Spleen (tissue), 11 donors: Measurements from ENCODE around the gene ZNF609. TPM values are rescaled to one million over a fixed set of nuclear protein-coding genes. Genes with fewer than 3 reads are reported as not detected.

ENCODE experiments used
- DNase-seq: peaks from one replicate; pipeline ENCODE4 v3.0.0-alpha.2; 2020
- H3K27ac ChIP-seq, 8 donors: fragments of 200-600 bp; sonication (generic) in 7 of 8; 1 replicate in 4 of 8; 2 replicates in 4 of 8; pipeline versions ENCODE4 v1.5.0 to v1.8.0; 2016 to 2021; ENCODE audit warnings: inconsistent platforms in 4 of 8, mild to moderate bottlenecking in 4 of 8, moderate library complexity in 1 of 8
- H3K27me3 ChIP-seq, 7 donors: fragments of 200-600 bp; sonication (generic) in 6 of 7; replicated peaks in 1 of 7; 1 replicate in 4 of 7; 2 replicates in 3 of 7; pipeline versions ENCODE4 v1.5.0 to v1.8.0; 2016 to 2021; ENCODE audit warnings: inconsistent platforms in 3 of 7, mild to moderate bottlenecking in 1 of 7
- H3K36me3 ChIP-seq, 6 donors: fragments of 200-600 bp; sonication (generic) in 5 of 6; 1 replicate in 4 of 6; 2 replicates in 2 of 6; pipeline versions ENCODE4 v1.5.0 to v1.8.0; 2016 to 2021; ENCODE audit warnings: inconsistent platforms in 2 of 6
- H3K4me1 ChIP-seq, 6 donors: fragments of 200-600 bp; sonication (generic) in 5 of 6; 1 replicate in 3 of 6; 2 replicates in 3 of 6; pipeline versions ENCODE4 v1.5.0 to v1.8.0; 2016 to 2021; ENCODE audit warnings: inconsistent platforms in 3 of 6
- H3K4me3 ChIP-seq, 8 donors: fragments of 200-600 bp; sonication (generic) in 7 of 8; 1 replicate in 4 of 8; 2 replicates in 4 of 8; pipeline versions ENCODE4 v1.5.0 to v1.8.0; 2016 to 2021; ENCODE audit warnings: inconsistent platforms in 4 of 8, mild to moderate bottlenecking in 4 of 8, moderate library complexity in 2 of 8
- H3K9me3 ChIP-seq, 8 donors: fragments of 200-600 bp; sonication (generic) in 7 of 8; 1 replicate in 4 of 8; 2 replicates in 4 of 8; pipeline versions ENCODE4 v1.5.0 to v1.8.0; 2016 to 2021; ENCODE audit warnings: inconsistent platforms in 4 of 8
- POLR2A ChIP-seq, 3 donors: fragments of 450-650 bp; IDR thresholded peaks; one replicate each; pipeline ENCODE4 v1.5.1; 2017; ENCODE audit warnings: antibody characterized with exemption in 3 of 3, mild to moderate bottlenecking in 1 of 3
- POLR2AphosphoS5 ChIP-seq, 3 donors: sonication (generic); formaldehyde crosslinking; IDR thresholded peaks; one replicate each; pipeline ENCODE4 v1.5.1; 2017; ENCODE audit warnings: antibody characterized with exemption in 3 of 3
- WGBS, 5 donors: extraction: QIAGEN DNeasy Blood & Tissue Kit in 3 of 5; methylation state at CpG; one replicate each; pipeline versions ENCODE4 v1.1.5 to v1.1.7; 2013 to 2018; 5-methylcytosine and 5-hydroxymethylcytosine counted together
- intact Hi-C: fragments of 100-400 bp; cut with DNase I; formaldehyde crosslinking; loops from one replicate; pipeline ENCODE4 v1.15.0; 2023; ENCODE audit warnings: low total_unique reads
- polyA plus RNA-seq, 3 donors: library from polyadenylated mRNA; stranded (reverse); fragments of 200-250 nt; gene quantifications; one replicate each; pipeline ENCODE4 v1.2.1, GENCODE V29; 2013
- total RNA-seq, 7 donors: library from RNA; depleted of rRNA in 3 of 7; stranded (reverse); fragments of >200 nt in 3 of 7; fragmentation: NEBNext Ultra II Directional in 4 of 7; extraction: Animal tissue kit (Norgen Biotek cat#: 25700) in 4 of 7; gene quantifications; one replicate each; pipeline versions ENCODE4 v1.1.0 to v1.2.1, GENCODE V29; 2016 to 2021
- TF ChIP-seq, protein P1 (sequence below), 11 experiments: fragments of 200-600 bp in 7 of 11; fragments of 450-650 bp in 4 of 11; sonication (generic) in 4 of 11; IDR thresholded peaks in 8 of 11; conservative IDR thresholded peaks in 3 of 11; 1 replicate in 7 of 11; 2 replicates in 4 of 11; pipeline versions ENCODE4 v1.4.0 to v1.8.0; 2016 to 2021; ENCODE audit warnings: antibody characterized with exemption in 11 of 11, inconsistent platforms in 4 of 11, mild to moderate bottlenecking in 1 of 11
- donor health status: healthy with polysubstance abuse.
- donor health status: DM: no; HTN: no; CAD: no; lungs with moderate emphysema.
- donor health status: DM: no; HTN: no; CAD: no.
- donor health status: Bipolar disorder and iron deficiency.
- donor health status: healthy.
- donor health status: DM: no; HTN: no; CAD: no.
- donor health status: DM: yes; HTN: yes; CAD: no.

The ZNF609 gene
- total and polyA plus RNA-seq, 10 donors: 2.4 to 55.7 (median 38.8) TPM

DNA sequence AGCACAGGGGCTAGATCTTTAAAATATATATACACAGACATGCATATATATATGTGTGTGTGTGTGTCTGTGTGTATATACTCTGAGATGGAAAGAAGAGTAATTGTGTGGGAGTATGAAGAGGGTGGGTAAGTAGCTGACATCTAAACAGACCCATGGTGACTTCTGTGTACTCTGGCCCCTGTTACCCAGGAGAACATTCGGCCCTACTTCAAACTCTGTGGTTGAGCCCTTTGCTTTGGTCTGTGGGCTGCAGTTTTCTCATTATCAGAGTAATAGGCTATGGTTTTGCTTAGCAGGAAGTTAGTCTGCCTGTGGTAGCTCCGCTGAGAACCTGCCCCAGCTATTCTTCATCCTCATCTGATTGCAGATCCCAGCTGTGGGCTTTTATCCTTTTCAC is 173.6 kb downstream of the ZNF609 start:
- Histone ChIP-seq H3K4me3 (no peak overlapping the region), H3K27ac (peak overlapping the region in 4 of 8 donors; percentile 57 to 67 (median 64)), H3K36me3 (peaks cover 0 to 31% (median 0%) of the 10 kb centered on the region in 6 donors), H3K27me3 (no peaks in the 10 kb centered on the region), H3K4me1 (peaks cover 28 to 88% (median 52%) of the 10 kb centered on the region in 6 donors), H3K9me3 (peaks cover 0 to 10% (median 6%) of the 10 kb centered on the region in 8 donors)
- 3 to 19% (median 14%) methylated on average over 2 of the region's 2 CpGs for WGBS, 5 donors
- TF ChIP-seq POLR2A (IDR thresholded peaks at IDR 0.05): no peak
- no peak for TF ChIP-seq POLR2AphosphoS5 (IDR thresholded peaks at IDR 0.05)
- TF ChIP-seq, protein P1, sequence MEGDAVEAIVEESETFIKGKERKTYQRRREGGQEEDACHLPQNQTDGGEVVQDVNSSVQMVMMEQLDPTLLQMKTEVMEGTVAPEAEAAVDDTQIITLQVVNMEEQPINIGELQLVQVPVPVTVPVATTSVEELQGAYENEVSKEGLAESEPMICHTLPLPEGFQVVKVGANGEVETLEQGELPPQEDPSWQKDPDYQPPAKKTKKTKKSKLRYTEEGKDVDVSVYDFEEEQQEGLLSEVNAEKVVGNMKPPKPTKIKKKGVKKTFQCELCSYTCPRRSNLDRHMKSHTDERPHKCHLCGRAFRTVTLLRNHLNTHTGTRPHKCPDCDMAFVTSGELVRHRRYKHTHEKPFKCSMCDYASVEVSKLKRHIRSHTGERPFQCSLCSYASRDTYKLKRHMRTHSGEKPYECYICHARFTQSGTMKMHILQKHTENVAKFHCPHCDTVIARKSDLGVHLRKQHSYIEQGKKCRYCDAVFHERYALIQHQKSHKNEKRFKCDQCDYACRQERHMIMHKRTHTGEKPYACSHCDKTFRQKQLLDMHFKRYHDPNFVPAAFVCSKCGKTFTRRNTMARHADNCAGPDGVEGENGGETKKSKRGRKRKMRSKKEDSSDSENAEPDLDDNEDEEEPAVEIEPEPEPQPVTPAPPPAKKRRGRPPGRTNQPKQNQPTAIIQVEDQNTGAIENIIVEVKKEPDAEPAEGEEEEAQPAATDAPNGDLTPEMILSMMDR (IDR thresholded peaks at IDR 0.05 in 8 of 11, conservative IDR thresholded peaks at IDR 0.05 in 3 of 11): no peak
- intact Hi-C loops: no loop called here
- DNase-seq: no peak

DNA sequence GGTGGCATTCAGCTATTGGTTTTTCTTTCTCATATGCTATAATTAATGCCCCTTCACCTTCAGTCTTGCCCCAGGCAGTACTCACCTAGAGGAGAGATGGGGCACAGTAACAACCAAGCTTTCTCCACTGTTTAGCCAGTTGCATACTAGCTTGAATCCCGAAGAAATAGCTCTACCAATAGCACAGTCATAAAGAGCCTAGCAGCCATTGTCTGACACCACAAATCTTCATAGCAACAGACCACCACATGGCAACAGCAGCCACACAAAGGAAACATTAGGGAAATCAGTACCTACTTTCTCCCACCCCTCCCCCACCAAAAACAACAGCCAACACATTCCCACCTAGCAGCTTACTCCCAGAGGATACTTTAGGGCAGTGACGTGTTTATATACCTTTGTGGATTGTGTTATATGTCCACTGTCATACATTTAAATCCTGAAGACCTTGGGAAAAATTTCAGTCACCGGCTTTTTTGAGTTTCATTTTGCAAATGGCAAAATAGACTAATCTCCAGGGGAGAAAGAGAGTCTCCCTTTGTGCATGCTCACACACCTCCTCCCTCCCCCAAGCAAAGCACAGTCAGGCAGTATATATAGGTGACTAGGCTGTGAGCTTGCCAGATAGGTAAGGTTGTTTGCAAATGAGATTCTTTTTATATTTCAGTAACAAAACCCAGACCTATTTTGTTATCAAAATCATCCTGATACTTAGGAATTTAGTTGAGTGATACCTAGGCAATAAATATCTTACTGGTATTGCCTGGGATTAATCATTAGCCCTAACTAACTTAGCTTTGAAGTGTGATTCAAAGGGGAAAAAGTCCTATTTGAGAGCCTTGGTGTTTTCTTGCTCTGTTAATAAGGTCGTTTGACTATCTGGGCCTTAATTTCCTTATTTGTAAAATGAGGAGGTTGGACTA is 174.5 kb downstream of the ZNF609 start:
- intact Hi-C loops: no loop called here
- WGBS, 5 donors: 51 to 62% (median 55%) methylated on average over 4 of the region's 4 CpGs

DNA sequence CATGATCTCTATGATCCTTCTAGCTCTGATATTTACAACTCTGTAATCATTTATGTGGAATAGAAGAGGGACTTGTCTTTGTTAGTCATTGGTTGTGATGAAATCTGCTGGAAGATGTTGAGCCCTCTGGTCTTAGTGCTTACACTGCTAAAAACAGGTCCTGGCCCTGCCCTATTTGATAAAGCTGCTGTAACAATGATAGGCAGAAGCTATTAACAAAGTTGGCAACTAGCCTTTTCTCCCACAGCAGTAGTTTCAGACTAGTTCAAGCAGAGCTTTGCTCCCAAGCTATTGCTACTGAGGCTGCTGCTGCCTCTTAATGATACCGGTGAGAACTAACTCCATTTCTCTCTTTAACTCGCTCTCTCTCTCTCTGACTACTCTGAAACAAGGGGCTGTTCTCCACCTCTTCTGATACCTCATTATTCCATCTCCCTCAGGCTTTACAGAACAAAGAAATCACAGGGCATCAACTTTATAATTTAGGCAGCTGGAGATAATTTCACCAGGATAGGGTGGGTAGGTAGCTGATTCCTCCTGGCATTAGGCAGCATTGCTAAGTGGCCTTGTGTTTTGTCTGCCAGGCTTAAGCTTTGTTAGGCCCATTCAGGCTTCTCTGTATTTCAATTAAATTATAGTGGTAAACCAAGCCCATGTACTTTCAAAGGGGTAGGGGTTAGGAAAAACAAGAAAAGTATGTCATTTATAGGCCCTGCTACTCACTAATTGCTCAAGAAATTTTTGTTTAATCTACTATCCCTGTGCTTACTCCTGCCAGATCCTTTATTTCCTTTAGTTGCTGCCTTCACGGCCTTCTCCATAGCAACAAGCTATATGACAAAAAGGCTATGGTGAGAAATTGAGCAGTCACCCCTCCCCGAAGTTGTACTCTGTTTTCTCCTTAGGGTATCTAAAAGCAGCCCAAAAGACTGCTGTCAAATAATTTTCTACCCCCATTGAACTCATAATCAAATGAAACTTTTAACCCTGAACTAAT is 175.4 kb downstream of the ZNF609 start:
- intact Hi-C loops: no loop called here
- TF ChIP-seq, protein P1 (IDR thresholded peaks at IDR 0.05 in 8 of 11, conservative IDR thresholded peaks at IDR 0.05 in 3 of 11): no peak
- TF ChIP-seq POLR2AphosphoS5 (IDR thresholded peaks at IDR 0.05): peak in 1 of 3 donors; percentile 47
- no peak for DNase-seq
- no peak overlapping the region for H3K4me3 ChIP-seq
- H3K27ac ChIP-seq: peak overlapping the region; percentile 15 to 67 (median 58)
- H3K36me3 ChIP-seq: peaks cover 0 to 27% (median 0%) of the 10 kb centered on the region in 6 donors
- 71 to 80% (median 76%) methylated on average over 4 of the region's 4 CpGs for WGBS, 5 donors
- no peaks in the 10 kb centered on the region for H3K27me3 ChIP-seq
- peaks cover 33 to 91% (median 65%) of the 10 kb centered on the region in 6 donors for H3K4me1 ChIP-seq
- peaks cover 0 to 10% (median 6%) of the 10 kb centered on the region in 8 donors for H3K9me3 ChIP-seq

More for the DNA sequence above, 174.5 kb downstream of the ZNF609 start:
- Histone ChIP-seq H3K36me3 (peaks cover 0 to 31% (median 0%) of the 10 kb centered on the region in 6 donors), H3K27me3 (no peaks in the 10 kb centered on the region), H3K27ac (peak overlapping the region; percentile 15 to 67 (median 58)), H3K4me3 (peak overlapping the region in 1 of 8 donors; percentile 17), H3K9me3 (peaks cover 0 to 10% (median 6%) of the 10 kb centered on the region in 8 donors), H3K4me1 (peaks cover 29 to 88% (median 58%) of the 10 kb centered on the region in 6 donors)
- DNase-seq: no peak
- TF ChIP-seq, protein P1 (IDR thresholded peaks at IDR 0.05 in 8 of 11, conservative IDR thresholded peaks at IDR 0.05 in 3 of 11): no peak
- TF ChIP-seq POLR2A (IDR thresholded peaks at IDR 0.05): no peak
- no peak for TF ChIP-seq POLR2AphosphoS5 (IDR thresholded peaks at IDR 0.05)
